Neural cell (in vitro differentiated cells): ENCODE results near the gene TFRC. TPM values are rescaled to one million over a fixed set of nuclear protein-coding genes. Genes with fewer than 3 reads are reported as not detected.

Source experiments
- H2AFZ ChIP-seq: fragments of 200-600, 300-800 bp; sonication (generic), shearing (Covaris generic); 2 replicates; pipeline ENCODE4 v1.6.0; 2014; ENCODE audit warnings: low read depth, mild to moderate bottlenecking, antibody characterized with exemption, low read length, moderate library complexity
- H3F3A ChIP-seq: fragments of 200-600 bp; shearing (Covaris generic); 2 replicates; pipeline ENCODE4 v1.6.1; 2016; ENCODE audit warnings: mild to moderate bottlenecking, moderate library complexity, mixed read lengths, antibody characterized with exemption, low read length; ENCODE audit not compliant: insufficient read depth, poor library complexity, severe bottlenecking
- H3K27ac ChIP-seq: fragments of 200-600, 300-800 bp; sonication (generic), shearing (Covaris generic); 2 replicates; pipeline ENCODE4 v1.5.1; 2014; ENCODE audit warnings: mild to moderate bottlenecking, low read length, moderate library complexity
- H3K27me3 ChIP-seq: fragments of 300-800, 200-600 bp; sonication (generic), shearing (Covaris generic); 2 replicates; pipeline ENCODE4 v1.6.0; 2014; ENCODE audit warnings: mild to moderate bottlenecking, low read depth, low read length, moderate library complexity; ENCODE audit not compliant: insufficient read depth
- H3K36me3 ChIP-seq: fragments of 300-800, 200-600 bp; sonication (generic), shearing (Covaris generic); 2 replicates; pipeline ENCODE4 v1.5.1; 2014; ENCODE audit warnings: mild to moderate bottlenecking, antibody characterized with exemption, low read length, moderate library complexity; ENCODE audit not compliant: insufficient read depth
- H3K4me2 ChIP-seq: fragments of 300-800, 200-600 bp; sonication (generic), shearing (Covaris generic); 2 replicates; pipeline ENCODE4 v1.6.0; 2014; ENCODE audit warnings: mild to moderate bottlenecking, low read length
- H3K4me3 ChIP-seq: fragments of 300-800, 200-600 bp; sonication (generic), shearing (Covaris generic); 2 replicates; pipeline ENCODE4 v1.5.1; 2014; ENCODE audit warnings: mild to moderate bottlenecking, low read length, moderate library complexity
- H3K79me2 ChIP-seq: fragments of 200-600 bp; shearing (Covaris generic); replicated peaks from 2 replicates; pipeline ENCODE4 v1.6.0; 2014; ENCODE audit warnings: mild to moderate bottlenecking, low read length, moderate library complexity; ENCODE audit not compliant: insufficient read depth
- H3K9ac ChIP-seq: fragments of 300-800, 200-600 bp; sonication (generic), shearing (Covaris generic); 2 replicates; pipeline ENCODE4 v1.6.1; 2016; ENCODE audit warnings: mild to moderate bottlenecking, low read length, mixed read lengths
- H3K9me2 ChIP-seq: fragments of 200-600 bp; shearing (Covaris generic); 2 replicates; pipeline ENCODE4 v1.6.1; 2016; ENCODE audit warnings: mild to moderate bottlenecking, low read length, mixed read lengths; ENCODE audit not compliant: insufficient read depth
- H3K9me3 ChIP-seq: fragments of 200-600, 300-800 bp; sonication (generic), shearing (Covaris generic); 2 replicates; pipeline ENCODE4 v1.6.1; 2016; ENCODE audit warnings: mild to moderate bottlenecking, mixed run types, low read length, moderate library complexity, mixed read lengths
- H4K20me1 ChIP-seq: fragments of 200-600 bp; shearing (Covaris generic); 2 replicates; pipeline ENCODE4 v1.6.1; 2016; ENCODE audit warnings: mild to moderate bottlenecking, mixed run types; ENCODE audit not compliant: insufficient read depth
- EP300 ChIP-seq: fragments of 450-650 bp; conservative IDR thresholded peaks from 2 replicates; pipeline ENCODE4 v1.6.1; 2014; ENCODE audit warnings: antibody characterized with exemption, mild to moderate bottlenecking, moderate library complexity; ENCODE audit not compliant: poor library complexity, severe bottlenecking
- EZH2 ChIP-seq: fragments of 200-600, 300-800 bp; shearing (Covaris generic), sonication (generic); IDR thresholded peaks from 2 replicates; pipeline ENCODE4 v1.6.1; 2014; ENCODE audit warnings: antibody characterized with exemption, low read length, borderline replicate concordance, mild to moderate bottlenecking; ENCODE audit not compliant: insufficient read depth, poor library complexity, severe bottlenecking
- MXI1 ChIP-seq: fragments of 450-650 bp; conservative IDR thresholded peaks from 2 replicates; pipeline ENCODE4 v1.6.1; 2014; ENCODE audit warnings: antibody characterized with exemption, mild to moderate bottlenecking; ENCODE audit not compliant: poor library complexity, severe bottlenecking
- POLR2AphosphoS5 ChIP-seq: IDR thresholded peaks from 2 replicates; pipeline ENCODE4 v1.6.1; 2012
- RAD21 ChIP-seq: fragments of 450-650 bp; conservative IDR thresholded peaks from 2 replicates; pipeline ENCODE4 v1.6.1; 2014; ENCODE audit warnings: antibody characterized with exemption, mild to moderate bottlenecking, moderate library complexity
- SMC3 ChIP-seq: fragments of 450-650 bp; conservative IDR thresholded peaks from 2 replicates; pipeline ENCODE4 v1.6.1; 2014; ENCODE audit warnings: antibody characterized with exemption, mild to moderate bottlenecking, moderate library complexity; ENCODE audit not compliant: poor library complexity
- TAF1 ChIP-seq: IDR thresholded peaks from 2 replicates; pipeline ENCODE4 v1.6.1; 2012; ENCODE audit warnings: low read depth
- polyA plus RNA-seq: library from polyadenylated mRNA; depleted of rRNA; stranded (reverse); fragments of >200 nt; gene quantifications from 2 replicates; pipeline ENCODE4 v1.2.3, GENCODE V29; 2014
- small RNA-seq, 3 experiments: library from RNA; depleted of rRNA; stranded (forward); fragments of <200 nt; gene quantifications; one replicate each; pipeline ENCODE3, GENCODE V24; 2012
- TF ChIP-seq, protein P1 (sequence below): fragments of 450-650 bp; IDR thresholded peaks from 2 replicates; pipeline ENCODE4 v1.5.1; 2014; ENCODE audit warnings: antibody characterized with exemption, mild to moderate bottlenecking, moderate library complexity; ENCODE audit not compliant: poor library complexity, severe bottlenecking
- TF ChIP-seq, protein P2 (sequence below): IDR thresholded peaks from 2 replicates; pipeline ENCODE4 v1.6.1; 2012; ENCODE audit warnings: borderline replicate concordance

The TFRC gene
- polyA plus RNA-seq, 1 donor from 2014 or later = 82.7 TPM

DNA sequence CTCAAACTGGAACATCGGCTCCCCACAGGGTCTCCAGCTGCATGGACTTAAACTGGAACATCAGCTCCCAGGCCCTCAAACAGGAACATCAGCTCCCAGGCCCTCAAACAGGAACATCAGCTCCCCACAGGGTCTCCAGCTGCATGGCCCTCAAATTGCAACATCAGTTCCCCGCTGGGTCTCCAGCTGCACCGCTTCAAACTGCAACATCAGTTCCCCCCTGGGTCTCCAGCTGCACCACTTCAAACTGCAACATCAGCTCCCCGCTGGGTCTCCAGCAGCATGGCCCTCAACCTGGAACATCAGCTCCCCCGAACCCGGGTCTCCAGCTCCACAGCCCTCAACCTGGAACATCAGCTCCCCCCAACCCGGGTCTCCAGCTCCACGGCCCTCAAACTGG, 82.0 kb downstream of the TFRC start:
- no peaks in the 10 kb centered on the region for H3K9me2 ChIP-seq
- no peaks in the 10 kb centered on the region for H4K20me1 ChIP-seq
- H2AFZ ChIP-seq = no peak overlapping the region
- H3K79me2 ChIP-seq = no peaks in the 10 kb centered on the region
- no peaks in the 10 kb centered on the region for H3K27me3 ChIP-seq
- H3K9ac ChIP-seq = no peak overlapping the region
- no peaks in the 10 kb centered on the region for H3F3A ChIP-seq
- no peak overlapping the region for H3K27ac ChIP-seq
- no peak overlapping the region for H3K4me3 ChIP-seq
- H3K36me3 ChIP-seq = no peaks in the 10 kb centered on the region
- TF ChIP-seq POLR2AphosphoS5 (no peak), MXI1 (no peak), SMC3 (no peak), RAD21 (no peak), EZH2 (no peak), EP300 (no peak), TAF1 (no peak)
- TF ChIP-seq, protein P1, sequence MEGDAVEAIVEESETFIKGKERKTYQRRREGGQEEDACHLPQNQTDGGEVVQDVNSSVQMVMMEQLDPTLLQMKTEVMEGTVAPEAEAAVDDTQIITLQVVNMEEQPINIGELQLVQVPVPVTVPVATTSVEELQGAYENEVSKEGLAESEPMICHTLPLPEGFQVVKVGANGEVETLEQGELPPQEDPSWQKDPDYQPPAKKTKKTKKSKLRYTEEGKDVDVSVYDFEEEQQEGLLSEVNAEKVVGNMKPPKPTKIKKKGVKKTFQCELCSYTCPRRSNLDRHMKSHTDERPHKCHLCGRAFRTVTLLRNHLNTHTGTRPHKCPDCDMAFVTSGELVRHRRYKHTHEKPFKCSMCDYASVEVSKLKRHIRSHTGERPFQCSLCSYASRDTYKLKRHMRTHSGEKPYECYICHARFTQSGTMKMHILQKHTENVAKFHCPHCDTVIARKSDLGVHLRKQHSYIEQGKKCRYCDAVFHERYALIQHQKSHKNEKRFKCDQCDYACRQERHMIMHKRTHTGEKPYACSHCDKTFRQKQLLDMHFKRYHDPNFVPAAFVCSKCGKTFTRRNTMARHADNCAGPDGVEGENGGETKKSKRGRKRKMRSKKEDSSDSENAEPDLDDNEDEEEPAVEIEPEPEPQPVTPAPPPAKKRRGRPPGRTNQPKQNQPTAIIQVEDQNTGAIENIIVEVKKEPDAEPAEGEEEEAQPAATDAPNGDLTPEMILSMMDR = no peak
- TF ChIP-seq, protein P2, sequence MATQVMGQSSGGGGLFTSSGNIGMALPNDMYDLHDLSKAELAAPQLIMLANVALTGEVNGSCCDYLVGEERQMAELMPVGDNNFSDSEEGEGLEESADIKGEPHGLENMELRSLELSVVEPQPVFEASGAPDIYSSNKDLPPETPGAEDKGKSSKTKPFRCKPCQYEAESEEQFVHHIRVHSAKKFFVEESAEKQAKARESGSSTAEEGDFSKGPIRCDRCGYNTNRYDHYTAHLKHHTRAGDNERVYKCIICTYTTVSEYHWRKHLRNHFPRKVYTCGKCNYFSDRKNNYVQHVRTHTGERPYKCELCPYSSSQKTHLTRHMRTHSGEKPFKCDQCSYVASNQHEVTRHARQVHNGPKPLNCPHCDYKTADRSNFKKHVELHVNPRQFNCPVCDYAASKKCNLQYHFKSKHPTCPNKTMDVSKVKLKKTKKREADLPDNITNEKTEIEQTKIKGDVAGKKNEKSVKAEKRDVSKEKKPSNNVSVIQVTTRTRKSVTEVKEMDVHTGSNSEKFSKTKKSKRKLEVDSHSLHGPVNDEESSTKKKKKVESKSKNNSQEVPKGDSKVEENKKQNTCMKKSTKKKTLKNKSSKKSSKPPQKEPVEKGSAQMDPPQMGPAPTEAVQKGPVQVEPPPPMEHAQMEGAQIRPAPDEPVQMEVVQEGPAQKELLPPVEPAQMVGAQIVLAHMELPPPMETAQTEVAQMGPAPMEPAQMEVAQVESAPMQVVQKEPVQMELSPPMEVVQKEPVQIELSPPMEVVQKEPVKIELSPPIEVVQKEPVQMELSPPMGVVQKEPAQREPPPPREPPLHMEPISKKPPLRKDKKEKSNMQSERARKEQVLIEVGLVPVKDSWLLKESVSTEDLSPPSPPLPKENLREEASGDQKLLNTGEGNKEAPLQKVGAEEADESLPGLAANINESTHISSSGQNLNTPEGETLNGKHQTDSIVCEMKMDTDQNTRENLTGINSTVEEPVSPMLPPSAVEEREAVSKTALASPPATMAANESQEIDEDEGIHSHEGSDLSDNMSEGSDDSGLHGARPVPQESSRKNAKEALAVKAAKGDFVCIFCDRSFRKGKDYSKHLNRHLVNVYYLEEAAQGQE = no peak
- H3K4me2 ChIP-seq = no peak overlapping the region
- no peaks in the 10 kb centered on the region for H3K9me3 ChIP-seq

Small RNA genes lying within 50 kb of the gene (small RNA-seq; reads per million reads assigned to genes)
- 0 to 0.08 (median 0) reads per million in 3 experiments for gene RNU7-18P

Other genes with a start within 250 kb of the TFRC start
- gene TNK2, start 173.5 kb downstream of the TFRC start, polyA plus RNA-seq = 16.3 and 22.4 TPM in 2 replicates
- gene ZDHHC19, start 129.3 kb upstream of the TFRC start, polyA plus RNA-seq = 3.8 TPM in 1 of 2 replicates, not detected in the other
- 1.3 TPM in 1 of 2 replicates, not detected in the other for gene SLC51A, start 134.4 kb upstream of the TFRC start, polyA plus RNA-seq
- gene PCYT1A, start 205.6 kb upstream of the TFRC start, polyA plus RNA-seq = 21.7 and 24.6 TPM in 2 replicates
- gene DYNLT2B, start 236.2 kb upstream of the TFRC start, polyA plus RNA-seq = 245 and 276 TPM in 2 replicates